HepG2 (cell line): ENCODE measurements around the gene VPS25. TPM values are rescaled to one million over a fixed set of nuclear protein-coding genes. Genes with fewer than 3 reads are reported as not detected.

Source experiments
- ETV6 ChIP-seq: sonication (generic); formaldehyde crosslinking; conservative IDR thresholded peaks from 2 replicates; pipeline ENCODE4 v1.4.0; 2020; ENCODE audit warnings: missing genetic modification reagents
- EZH2 ChIP-seq: conservative IDR thresholded peaks from 2 replicates; pipeline ENCODE4 v1.6.1; 2012; ENCODE audit warnings: mild to moderate bottlenecking, low read depth, low read length, moderate library complexity
- HDAC2 ChIP-seq: sonication (generic); formaldehyde crosslinking; IDR thresholded peaks from 2 replicates; pipeline ENCODE4 v1.4.0; 2020; ENCODE audit warnings: missing genetic modification reagents
- HOXD1 ChIP-seq: sonication (generic); formaldehyde crosslinking; IDR thresholded peaks from 2 replicates; pipeline ENCODE4 v1.5.0; 2020; ENCODE audit warnings: missing genetic modification reagents
- MIER2 ChIP-seq: IDR thresholded peaks from 2 replicates; pipeline ENCODE4 v1.6.1; 2016; ENCODE audit warnings: missing biosample characterization, missing genetic modification reagents
- MXD4 ChIP-seq: IDR thresholded peaks from 2 replicates; pipeline ENCODE4 v1.6.1; 2016; ENCODE audit warnings: mild to moderate bottlenecking, missing biosample characterization, missing genetic modification reagents
- NRL ChIP-seq: sonication (generic); formaldehyde crosslinking; IDR thresholded peaks from 2 replicates; pipeline ENCODE4 v1.5.0; 2020; ENCODE audit warnings: missing genetic modification reagents, mild to moderate bottlenecking, moderate library complexity, borderline replicate concordance
- PHF8 ChIP-seq: sonication (generic); formaldehyde crosslinking; IDR thresholded peaks from 2 replicates; pipeline ENCODE4 v1.5.0; 2020; ENCODE audit warnings: missing genetic modification reagents
- PITX1 ChIP-seq: sonication (generic); formaldehyde crosslinking; IDR thresholded peaks from 2 replicates; pipeline ENCODE4 v1.5.1; 2020; ENCODE audit warnings: mild to moderate bottlenecking, missing genetic modification reagents
- RBFOX2 ChIP-seq: fragments of 200-400 bp; formaldehyde crosslinking; IDR thresholded peaks from 2 replicates; pipeline ENCODE4 v1.6.1; 2017; ENCODE audit warnings: low read depth, mild to moderate bottlenecking, low read length
- SIX4 ChIP-seq: sonication (generic); formaldehyde crosslinking; IDR thresholded peaks from 2 replicates; pipeline ENCODE4 v1.4.0; 2020; ENCODE audit warnings: missing genetic modification reagents
- SRSF4 ChIP-seq: fragments of 200-400 bp; formaldehyde crosslinking; IDR thresholded peaks from one replicate; pipeline ENCODE4 v1.6.1; 2018; ENCODE audit warnings: mild to moderate bottlenecking, low read depth, low read length, moderate library complexity; ENCODE audit not compliant: poor library complexity, severe bottlenecking
- UBTF ChIP-seq: sonication (generic); formaldehyde crosslinking; IDR thresholded peaks from 2 replicates; pipeline ENCODE4 v1.4.0; 2020; ENCODE audit warnings: mild to moderate bottlenecking, missing genetic modification reagents
- YY1 ChIP-seq: IDR thresholded peaks from 2 replicates; pipeline ENCODE4 v1.6.1; 2011; ENCODE audit warnings: low read length, low read depth, moderate library complexity, mild to moderate bottlenecking; ENCODE audit not compliant: insufficient read depth, insufficient replicate concordance
- ZBTB34 ChIP-seq: sonication (generic); formaldehyde crosslinking; IDR thresholded peaks from 2 replicates; pipeline ENCODE4 v1.8.0; 2022; ENCODE audit warnings: mild to moderate bottlenecking, missing genetic modification reagents
- ZBTB49 ChIP-seq: sonication (generic); formaldehyde crosslinking; IDR thresholded peaks from 2 replicates; pipeline ENCODE4 v1.4.0; 2020; ENCODE audit warnings: missing genetic modification reagents, borderline replicate concordance
- ZFP1 ChIP-seq: IDR thresholded peaks from 2 replicates; pipeline ENCODE4 v1.6.1; 2016
- ZFX ChIP-seq: sonication (generic); formaldehyde crosslinking; IDR thresholded peaks from 2 replicates; pipeline ENCODE4 v1.4.0; 2020; ENCODE audit warnings: mild to moderate bottlenecking, low read depth, missing genetic modification reagents, moderate library complexity
- ZNF234 ChIP-seq: sonication (generic); formaldehyde crosslinking; conservative IDR thresholded peaks from 2 replicates; pipeline ENCODE4 v1.5.1; 2020; ENCODE audit warnings: mild to moderate bottlenecking, missing genetic modification reagents
- ZNF329 ChIP-seq: sonication (generic); formaldehyde crosslinking; IDR thresholded peaks from 2 replicates; pipeline ENCODE4 v1.9.0; 2021; ENCODE audit warnings: low read depth, mild to moderate bottlenecking, missing genetic modification reagents
- ZNF430 ChIP-seq: sonication (generic); formaldehyde crosslinking; IDR thresholded peaks from 2 replicates; pipeline ENCODE4 v1.9.0; 2021; ENCODE audit warnings: mild to moderate bottlenecking, missing genetic modification reagents
- ZNF484 ChIP-seq: sonication (generic); formaldehyde crosslinking; IDR thresholded peaks from 2 replicates; pipeline ENCODE4 v1.5.1; 2020; ENCODE audit warnings: mild to moderate bottlenecking, low read depth, missing genetic modification reagents, borderline replicate concordance
- ZNF678 ChIP-seq: sonication (generic); formaldehyde crosslinking; IDR thresholded peaks from 2 replicates; pipeline ENCODE4 v1.4.0; 2020; ENCODE audit warnings: mild to moderate bottlenecking, missing genetic modification reagents
- ZNF75D ChIP-seq: sonication (generic); formaldehyde crosslinking; IDR thresholded peaks from 2 replicates; pipeline ENCODE4 v1.8.1; 2023; ENCODE audit warnings: missing genetic modification reagents, mild to moderate bottlenecking, borderline replicate concordance
- polyA plus RNA-seq, 8 experiments: library from polyadenylated mRNA; depleted of rRNA in 3 of 8; stranded (reverse) in 7 of 8; unstranded in 1 of 8; fragments of >200 nt; fragmentation: Illumina TruSeq in 4 of 8; extraction: Trizol in 4 of 8; gene quantifications; 2 replicates each; pipeline versions ENCODE4 v1.2.1 to v1.2.3, GENCODE V29; 2011 to 2016; ENCODE audit warnings: low read depth in 4 of 8, missing spikeins in 1 of 8, mixed read lengths in 1 of 8; ENCODE audit not compliant: insufficient read depth in 1 of 8
- total RNA-seq, 5 experiments: library from RNA; depleted of rRNA; stranded (reverse); fragments of >200 nt; fragmentation: Illumina TruSeq; extraction: Trizol; gene quantifications; 2 replicates each; pipeline ENCODE4 v1.2.3, GENCODE V29; 2016; ENCODE audit warnings: low read depth in 1 of 5

VPS25 gene
- total and polyA plus RNA-seq, 2 of the 13 experiments (the other 11 are each of a cell fraction or from before 2014, with no cell fraction given) = 161 to 249 TPM

- TF ChIP-seq ZBTB49 (CRISPR knock-in tag) (no peak), YY1 (peak; percentile 22), RBFOX2 (no peak), ZNF678 (CRISPR knock-in tag) (0 out of 2 replicates have a peak, but pooled peaks have one; percentile 19), PHF8 (CRISPR knock-in tag) (peak; percentile 30; the same call in 1 of the 2 replicates), HDAC2 (CRISPR knock-in tag) (no peak), MXD4 (CRISPR knock-in tag) (no peak), PITX1 (CRISPR knock-in tag) (peak; percentile 37; the same call in 1 of the 2 replicates), ZNF329 (CRISPR knock-in tag) (no peak), ZNF430 (peak; percentile 58; the same call in 1 of the 2 replicates), EZH2 (no peak), ZNF484 (CRISPR knock-in tag) (no peak), HOXD1 (no peak), ETV6 (CRISPR knock-in tag) (0 out of 2 replicates have a peak, but pooled peaks have one; percentile 26), NRL (CRISPR knock-in tag) (no peak), ZNF75D (CRISPR knock-in tag) (no peak), UBTF (no peak; the same call in 1 of the 2 replicates), ZFP1 (no peak), SRSF4 (no peak), ZNF234 (CRISPR knock-in tag) (0 out of 2 replicates have a peak, but pooled peaks have one; percentile 22), ZBTB34 (CRISPR knock-in tag) (no peak), MIER2 (0 out of 2 replicates have a peak, but pooled peaks have one; percentile 23), SIX4 (CRISPR knock-in tag) (no peak), ZFX (CRISPR knock-in tag) (peak; percentile 49)
These were observed 12.3 kb upstream of the VPS25 start, which contains the start of gene RAMP2 (continued) for GRCh38 chr17:42760652-42761581.
